Testis (tissue), 2 donors: ENCODE measurements around the gene KPNB1.

Experiments
- CTCF ChIP-seq, 3 experiments: fragments of 450-650 bp in 2 of 3; fragments of 200-600 bp in 1 of 3; sonication (generic) in 1 of 3; IDR thresholded peaks; one replicate each; pipeline ENCODE4 v1.5.1; 2016 to 2019; ENCODE audit warnings: antibody characterized with exemption in 3 of 3, mild to moderate bottlenecking in 2 of 3, moderate library complexity in 1 of 3
- POLR2A ChIP-seq: fragments of 450-650 bp; IDR thresholded peaks from one replicate; pipeline ENCODE4 v1.6.1; 2017; ENCODE audit warnings: antibody characterized with exemption, mild to moderate bottlenecking, moderate library complexity

GRCh38 chr17:47638903-47639302 lies 10.8 kb upstream of the KPNB1 start:
- no peak for TF ChIP-seq CTCF (IDR thresholded peaks at IDR 0.05)
- no peak for TF ChIP-seq POLR2A
